SK-N-SH (cell line): ENCODE results near the gene FRAS1.

Experiments
- CTCF ChIP-seq: fragments of 200-600 bp; sonication (generic); IDR thresholded peaks from 2 replicates; pipeline ENCODE4 v1.6.1; 2017; ENCODE audit warnings: antibody characterized with exemption, mild to moderate bottlenecking, moderate library complexity
- EP300 ChIP-seq, 2 experiments: IDR thresholded peaks; 2 replicates each; pipeline versions ENCODE4 v1.4.0 to v1.6.1; 2012; ENCODE audit warnings: borderline replicate concordance in 1 of 2, low read depth in 1 of 2, low read length in 1 of 2
- MAX ChIP-seq: IDR thresholded peaks from 2 replicates; pipeline ENCODE4 v1.4.0; 2012; ENCODE audit warnings: low read depth
- POLR2AphosphoS5 ChIP-seq: IDR thresholded peaks from 2 replicates; pipeline ENCODE4 v1.6.1; 2012; ENCODE audit warnings: low read depth, low read length
- SMC3 ChIP-seq: IDR thresholded peaks from 2 replicates; pipeline ENCODE4 v1.6.1; 2012; ENCODE audit warnings: low read depth, low read length, improper control_type of control experiment
- TAF1 ChIP-seq: IDR thresholded peaks from 2 replicates; pipeline ENCODE4 v1.6.1; 2012; ENCODE audit warnings: low read depth, mild to moderate bottlenecking, low read length, moderate library complexity, borderline replicate concordance
- TF ChIP-seq, protein P1 (sequence below): IDR thresholded peaks from 2 replicates; pipeline ENCODE4 v1.4.0; 2012; ENCODE audit warnings: low read depth, borderline replicate concordance

DNA sequence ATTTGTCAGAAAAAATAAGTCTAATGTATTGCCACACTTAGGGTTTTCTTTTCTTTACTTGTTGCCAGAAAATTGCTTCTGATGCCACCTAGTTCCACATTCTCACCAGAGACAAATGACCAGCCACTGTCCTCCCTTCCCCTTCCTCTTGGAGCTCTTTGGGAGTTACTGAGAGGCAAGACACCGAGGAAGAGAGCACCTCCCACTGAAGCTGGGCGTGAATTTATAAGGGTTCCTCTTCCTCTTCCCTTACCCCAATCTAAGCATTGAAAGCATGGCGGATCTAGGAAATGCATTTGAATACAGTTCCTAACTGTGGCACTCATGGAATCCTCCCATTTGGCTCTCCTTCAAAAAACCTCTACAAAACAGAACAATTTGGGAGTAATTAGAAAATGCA is 524.5 kb downstream of the FRAS1 start:
- TF ChIP-seq TAF1 (no peak), POLR2AphosphoS5 (no peak), CTCF (no peak), SMC3 (no peak), EP300 (IDR thresholded peaks at IDR 0.05; ENCODE audit: borderline replicate concordance in 1 of 2, low read depth in 1 of 2, low read length in 1 of 2) (no peak), MAX (no peak)
- TF ChIP-seq, protein P1, sequence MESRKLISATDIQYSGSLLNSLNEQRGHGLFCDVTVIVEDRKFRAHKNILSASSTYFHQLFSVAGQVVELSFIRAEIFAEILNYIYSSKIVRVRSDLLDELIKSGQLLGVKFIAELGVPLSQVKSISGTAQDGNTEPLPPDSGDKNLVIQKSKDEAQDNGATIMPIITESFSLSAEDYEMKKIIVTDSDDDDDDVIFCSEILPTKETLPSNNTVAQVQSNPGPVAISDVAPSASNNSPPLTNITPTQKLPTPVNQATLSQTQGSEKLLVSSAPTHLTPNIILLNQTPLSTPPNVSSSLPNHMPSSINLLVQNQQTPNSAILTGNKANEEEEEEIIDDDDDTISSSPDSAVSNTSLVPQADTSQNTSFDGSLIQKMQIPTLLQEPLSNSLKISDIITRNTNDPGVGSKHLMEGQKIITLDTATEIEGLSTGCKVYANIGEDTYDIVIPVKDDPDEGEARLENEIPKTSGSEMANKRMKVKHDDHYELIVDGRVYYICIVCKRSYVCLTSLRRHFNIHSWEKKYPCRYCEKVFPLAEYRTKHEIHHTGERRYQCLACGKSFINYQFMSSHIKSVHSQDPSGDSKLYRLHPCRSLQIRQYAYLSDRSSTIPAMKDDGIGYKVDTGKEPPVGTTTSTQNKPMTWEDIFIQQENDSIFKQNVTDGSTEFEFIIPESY = no peak
